Mesendoderm (in vitro differentiated cells): ENCODE measurements around the gene OSBPL3.

Experiments
- DNase-seq: peaks from one replicate; pipeline ENCODE4 v3.0.0; 2013
- H2AK5ac ChIP-seq: 2 replicates; pipeline ENCODE4 v1.6.1; 2013; ENCODE audit warnings: low read length, inconsistent platforms
- H2BK120ac ChIP-seq: 2 replicates; pipeline ENCODE4 v1.6.1; 2013; ENCODE audit warnings: low read depth, mild to moderate bottlenecking, low read length, moderate library complexity, mixed read lengths
- H2BK15ac ChIP-seq: replicated peaks from 2 replicates; pipeline ENCODE4 v1.6.1; 2013; ENCODE audit warnings: low read depth, mild to moderate bottlenecking, moderate library complexity
- H2BK5ac ChIP-seq: 2 replicates; pipeline ENCODE4 v1.6.1; 2013; ENCODE audit warnings: low read length, inconsistent platforms
- H3K18ac ChIP-seq: 2 replicates; pipeline ENCODE4 v1.6.1; 2013; ENCODE audit warnings: mild to moderate bottlenecking, low read length, mixed read lengths
- H3K23ac ChIP-seq: one replicate; pipeline ENCODE4 v1.6.1; 2013; ENCODE audit warnings: low read length
- H3K27ac ChIP-seq: 2 replicates; pipeline ENCODE4 v1.5.1; 2013; ENCODE audit warnings: low read depth, mild to moderate bottlenecking, inconsistent platforms, low read length, moderate library complexity
- H3K27me3 ChIP-seq: 2 replicates; pipeline ENCODE4 v1.6.1; 2013; ENCODE audit warnings: low read length, control low read depth, mild to moderate bottlenecking, inconsistent platforms; ENCODE audit not compliant: insufficient read depth, poor library complexity
- H3K36me3 ChIP-seq: 2 replicates; pipeline ENCODE4 v1.6.1; 2013; ENCODE audit warnings: low read length, inconsistent platforms; ENCODE audit not compliant: control insufficient read depth, insufficient read depth
- H3K4ac ChIP-seq: one replicate; pipeline ENCODE4 v1.6.1; 2013; ENCODE audit warnings: low read depth, mild to moderate bottlenecking, low read length, moderate library complexity
- H3K4me1 ChIP-seq: 2 replicates; pipeline ENCODE4 v1.6.1; 2013; ENCODE audit warnings: low read depth, low read length, inconsistent platforms; ENCODE audit not compliant: control insufficient read depth
- H3K4me2 ChIP-seq: 2 replicates; pipeline ENCODE4 v1.6.1; 2013; ENCODE audit warnings: low read length
- H3K4me3 ChIP-seq: 2 replicates; pipeline ENCODE4 v1.5.1; 2013; ENCODE audit warnings: mild to moderate bottlenecking, low read length
- H3K56ac ChIP-seq: one replicate; pipeline ENCODE4 v1.6.1; 2013; ENCODE audit warnings: low read length
- H3K79me1 ChIP-seq: 2 replicates; pipeline ENCODE4 v1.6.1; 2013; ENCODE audit warnings: low read length, inconsistent platforms
- H3K79me2 ChIP-seq: 2 replicates; pipeline ENCODE4 v1.6.1; 2013; ENCODE audit warnings: mild to moderate bottlenecking, low read length; ENCODE audit not compliant: control insufficient read depth, insufficient read depth
- H3K9ac ChIP-seq: 2 replicates; pipeline ENCODE4 v1.6.1; 2013; ENCODE audit warnings: low read length, inconsistent platforms
- H4K5ac ChIP-seq: one replicate; pipeline ENCODE4 v1.6.1; 2013; ENCODE audit warnings: low read length
- H4K8ac ChIP-seq: one replicate; pipeline ENCODE4 v1.6.1; 2013; ENCODE audit warnings: low read depth, mild to moderate bottlenecking, control low read depth, low read length, moderate library complexity
- WGBS: extraction: QIAGEN DNeasy Blood & Tissue Kit; methylation state at CpG from one replicate; pipeline ENCODE4 v1.1.7; 2013; ENCODE audit warnings: low lambda C conversion rate, missing lambda C conversion rate; ENCODE audit not compliant: insufficient coverage; ENCODE audit errors: extremely low coverage; 5-methylcytosine and 5-hydroxymethylcytosine counted together

Gene OSBPL3

GRCh38 chr7:24959735-24960485, 20.1 kb downstream of the OSBPL3 start:
- H3K27ac ChIP-seq, result no peak overlapping the region
- no peak overlapping the region for H2BK5ac ChIP-seq
- no peak overlapping the region for H2BK15ac ChIP-seq
- no peak overlapping the region for H4K5ac ChIP-seq
- no CpG with 5 or more reads among the region's 6 CpGs for WGBS
- no peak overlapping the region for H3K4ac ChIP-seq
- H3K56ac ChIP-seq, result no peak overlapping the region
- H3K4me2 ChIP-seq, result no peak overlapping the region
- peaks cover 5% of the 10 kb centered on the region for H3K79me1 ChIP-seq
- H3K27me3 ChIP-seq, result no peaks in the 10 kb centered on the region
- no peak for DNase-seq
- H3K79me2 ChIP-seq, result peaks cover 5% of the 10 kb centered on the region
- no peak overlapping the region for H2AK5ac ChIP-seq
- H3K36me3 ChIP-seq, result no peaks in the 10 kb centered on the region
- no peak overlapping the region for H3K23ac ChIP-seq
- no peak overlapping the region for H3K4me3 ChIP-seq
- no peak overlapping the region for H3K18ac ChIP-seq
- no peaks in the 10 kb centered on the region for H3K4me1 ChIP-seq
- H3K9ac ChIP-seq, result no peak overlapping the region
- H4K8ac ChIP-seq, result no peak overlapping the region
- H2BK120ac ChIP-seq, result no peak overlapping the region

DNA sequence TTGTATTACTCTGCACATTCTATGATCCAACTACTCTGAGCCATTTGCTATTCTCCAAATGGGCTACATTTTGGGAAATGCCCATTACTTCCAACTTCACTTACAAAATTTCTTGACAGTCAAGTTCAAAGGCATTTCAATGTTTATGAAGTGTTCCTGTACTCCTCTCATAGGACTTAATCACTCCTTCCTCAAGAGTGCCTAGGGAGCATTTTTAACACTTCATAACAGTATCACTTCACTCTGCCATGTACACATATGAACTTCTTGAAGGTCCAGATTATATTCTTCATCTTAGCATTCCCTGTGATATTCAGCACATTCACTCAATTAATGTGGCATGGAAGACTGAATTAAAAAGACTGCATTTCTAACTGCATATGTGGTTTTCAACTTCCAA, 21.6 kb downstream of the OSBPL3 start:
- Histone ChIP-seq H3K4me3 (no peak overlapping the region), H3K27me3 (no peaks in the 10 kb centered on the region), H3K36me3 (no peaks in the 10 kb centered on the region), H2BK120ac (no peak overlapping the region), H3K79me2 (peaks cover 4% of the 10 kb centered on the region), H3K56ac (no peak overlapping the region), H2BK15ac (no peak overlapping the region), H4K5ac (no peak overlapping the region), H3K9ac (no peak overlapping the region), H3K18ac (no peak overlapping the region), H3K27ac (no peak overlapping the region), H4K8ac (no peak overlapping the region), H2BK5ac (no peak overlapping the region), H3K79me1 (peaks cover 9% of the 10 kb centered on the region), H2AK5ac (no peak overlapping the region), H3K4me1 (no peaks in the 10 kb centered on the region), H3K4me2 (no peak overlapping the region), H3K4ac (no peak overlapping the region), H3K23ac (no peak overlapping the region)
- DNase-seq, result no peak

GRCh38 chr7:24956021-24956420, 24.0 kb downstream of the OSBPL3 start:
- Histone ChIP-seq H3K79me2 (peaks cover 2% of the 10 kb centered on the region), H3K56ac (no peak overlapping the region), H3K36me3 (no peaks in the 10 kb centered on the region), H3K9ac (no peak overlapping the region), H3K18ac (no peak overlapping the region), H3K4me2 (no peak overlapping the region), H3K27me3 (no peaks in the 10 kb centered on the region), H2AK5ac (no peak overlapping the region), H3K27ac (no peak overlapping the region), H3K4ac (no peak overlapping the region), H4K8ac (peak overlapping the region; percentile 6), H3K4me1 (no peaks in the 10 kb centered on the region), H2BK15ac (no peak overlapping the region), H4K5ac (no peak overlapping the region), H3K23ac (no peak overlapping the region), H3K4me3 (no peak overlapping the region), H2BK120ac (no peak overlapping the region), H3K79me1 (peaks cover 5% of the 10 kb centered on the region), H2BK5ac (no peak overlapping the region)
- WGBS, result no CpG with 5 or more reads among the region's 3 CpGs
- no peak for DNase-seq

DNA sequence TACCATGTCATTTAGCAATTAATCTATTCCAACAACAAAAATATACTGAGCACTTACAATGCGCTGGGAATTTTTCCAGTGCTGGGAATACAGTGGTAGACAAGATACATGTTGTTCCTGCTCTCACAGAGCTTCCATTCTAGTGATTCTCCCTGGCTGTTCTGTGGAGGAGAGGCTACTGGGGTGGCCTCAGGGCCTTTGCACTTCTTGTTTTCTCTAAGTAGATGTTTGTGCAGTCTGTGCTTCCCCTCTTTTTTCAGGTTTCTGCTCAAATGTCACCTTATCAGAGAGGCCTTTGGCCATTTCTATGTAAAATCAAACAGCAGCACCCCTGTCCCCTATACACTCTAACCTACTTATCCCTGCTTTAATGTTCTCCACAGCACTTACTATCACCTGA, 24.7 kb downstream of the OSBPL3 start:
- no peak for DNase-seq
- no peak overlapping the region for H3K9ac ChIP-seq
- H3K4me1 ChIP-seq, result no peaks in the 10 kb centered on the region
- no peak overlapping the region for H4K5ac ChIP-seq
- H3K4me3 ChIP-seq, result no peak overlapping the region
- H4K8ac ChIP-seq, result no peak overlapping the region
- H3K4ac ChIP-seq, result no peak overlapping the region
- no peaks in the 10 kb centered on the region for H3K36me3 ChIP-seq
- H3K27ac ChIP-seq, result no peak overlapping the region
- no peak overlapping the region for H3K23ac ChIP-seq
- no peak overlapping the region for H2BK120ac ChIP-seq
- no peak overlapping the region for H3K4me2 ChIP-seq
- H3K56ac ChIP-seq, result no peak overlapping the region
- no peak overlapping the region for H2AK5ac ChIP-seq
- peaks cover 2% of the 10 kb centered on the region for H3K79me2 ChIP-seq
- no CpG with 5 or more reads among the region's 1 CpG for WGBS
- H3K79me1 ChIP-seq, result peaks cover 5% of the 10 kb centered on the region
- no peak overlapping the region for H3K18ac ChIP-seq
- H2BK15ac ChIP-seq, result no peak overlapping the region
- no peak overlapping the region for H2BK5ac ChIP-seq
- H3K27me3 ChIP-seq, result no peaks in the 10 kb centered on the region

DNA sequence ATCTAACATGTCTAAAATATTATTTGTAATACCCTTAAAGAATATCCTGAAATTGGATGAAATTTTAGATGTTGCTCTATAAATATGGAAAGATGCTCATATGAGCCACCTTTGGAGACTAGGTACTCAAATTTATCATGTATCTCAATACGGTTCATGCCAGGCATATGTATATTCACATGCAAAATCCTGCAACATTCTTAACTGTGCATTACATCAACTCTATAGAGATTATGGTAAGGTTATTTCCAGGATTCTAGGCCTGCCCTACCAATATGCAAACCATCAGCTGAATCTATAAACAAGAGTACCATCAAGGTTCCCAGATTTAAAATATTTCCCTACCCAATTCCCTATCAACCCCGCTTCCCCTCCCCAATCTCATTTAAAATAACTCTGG, 27.5 kb downstream of the OSBPL3 start:
- H2AK5ac ChIP-seq, result no peak overlapping the region
- H3K4me2 ChIP-seq, result no peak overlapping the region
- H3K9ac ChIP-seq, result no peak overlapping the region
- no peaks in the 10 kb centered on the region for H3K27me3 ChIP-seq
- no peaks in the 10 kb centered on the region for H3K36me3 ChIP-seq
- no peak for DNase-seq
- peaks cover 7% of the 10 kb centered on the region for H3K79me1 ChIP-seq
- H3K4me1 ChIP-seq, result no peaks in the 10 kb centered on the region
- WGBS, result 100% methylated on average over 1 of the region's 2 CpGs
- H3K56ac ChIP-seq, result no peak overlapping the region
- H3K4ac ChIP-seq, result no peak overlapping the region
- no peak overlapping the region for H4K5ac ChIP-seq
- H4K8ac ChIP-seq, result no peak overlapping the region
- no peak overlapping the region for H3K18ac ChIP-seq
- H3K79me2 ChIP-seq, result peaks cover 2% of the 10 kb centered on the region
- H3K27ac ChIP-seq, result no peak overlapping the region
- no peak overlapping the region for H2BK120ac ChIP-seq
- H3K4me3 ChIP-seq, result no peak overlapping the region
- no peak overlapping the region for H2BK15ac ChIP-seq
- H2BK5ac ChIP-seq, result no peak overlapping the region
- no peak overlapping the region for H3K23ac ChIP-seq

GRCh38 chr7:24951441-24951980, 28.5 kb downstream of the OSBPL3 start:
- H4K8ac ChIP-seq, result no peak overlapping the region
- H3K4ac ChIP-seq, result no peak overlapping the region
- H4K5ac ChIP-seq, result no peak overlapping the region
- no peaks in the 10 kb centered on the region for H3K4me1 ChIP-seq
- no CpG with 5 or more reads among the region's 3 CpGs for WGBS
- H3K27me3 ChIP-seq, result no peaks in the 10 kb centered on the region
- no peak overlapping the region for H2BK120ac ChIP-seq
- peaks cover 2% of the 10 kb centered on the region for H3K79me2 ChIP-seq
- no peak overlapping the region for H3K27ac ChIP-seq
- H3K56ac ChIP-seq, result no peak overlapping the region
- H3K36me3 ChIP-seq, result no peaks in the 10 kb centered on the region
- H3K4me3 ChIP-seq, result no peak overlapping the region
- H3K4me2 ChIP-seq, result no peak overlapping the region
- no peak overlapping the region for H3K9ac ChIP-seq
- H3K18ac ChIP-seq, result no peak overlapping the region
- no peak overlapping the region for H2AK5ac ChIP-seq
- no peak overlapping the region for H3K23ac ChIP-seq
- peaks cover 7% of the 10 kb centered on the region for H3K79me1 ChIP-seq
- no peak overlapping the region for H2BK15ac ChIP-seq
- no peak overlapping the region for H2BK5ac ChIP-seq
- no peak for DNase-seq
